K562 (cell line): ENCODE measurements around the gene HOXD9. TPM values are rescaled to one million over a fixed set of nuclear protein-coding genes. Genes with fewer than 3 reads are reported as not detected.

Experiments
- CBX1 ChIP-seq: sonication (generic); IDR thresholded peaks from 2 replicates; pipeline ENCODE4 v1.6.1; 2016; ENCODE audit warnings: antibody characterized with exemption, low read depth, mild to moderate bottlenecking
- FIP1L1 ChIP-seq: fragments of 200-400 bp; formaldehyde crosslinking; IDR thresholded peaks from 2 replicates; pipeline ENCODE4 v1.6.1; 2018; ENCODE audit warnings: mild to moderate bottlenecking, low read depth, low read length; ENCODE audit not compliant: poor library complexity, severe bottlenecking
- KDM4B ChIP-seq, 2 experiments: fragments of 450-650 bp in 1 of 2; sonication (generic) in 1 of 2; IDR thresholded peaks; 2 replicates each; pipeline ENCODE4 v1.6.1; 2016 to 2017; ENCODE audit warnings: borderline replicate concordance in 2 of 2, antibody characterized with exemption in 1 of 2, low read depth in 1 of 2, mild to moderate bottlenecking in 1 of 2
- MYBL2 ChIP-seq, 2 experiments: fragments of 450-650 bp in 1 of 2; sonication (generic) in 1 of 2; formaldehyde crosslinking in 1 of 2; IDR thresholded peaks; 2 replicates each; pipeline versions ENCODE4 v1.6.1 to v1.8.1; 2017 to 2022; ENCODE audit warnings: borderline replicate concordance in 1 of 2, inconsistent platforms in 1 of 2, low read depth in 1 of 2, mild to moderate bottlenecking in 1 of 2, missing genetic modification reagents in 1 of 2, moderate library complexity in 1 of 2
- NCOR1 ChIP-seq: fragments of 450-650 bp; IDR thresholded peaks from 2 replicates; pipeline ENCODE4 v1.6.1; 2016; ENCODE audit warnings: mild to moderate bottlenecking, moderate library complexity
- NFIC ChIP-seq: fragments of 450-650 bp; IDR thresholded peaks from 2 replicates; pipeline ENCODE4 v1.6.1; 2017; ENCODE audit warnings: mild to moderate bottlenecking, inconsistent platforms
- POLR3G ChIP-seq: IDR thresholded peaks from 2 replicates; pipeline ENCODE4 v1.6.1; 2011; ENCODE audit not compliant: insufficient read length, insufficient replicate concordance; ENCODE audit errors: extremely low read depth
- RAD21 ChIP-seq, 2 experiments: fragments of 250-450 bp in 1 of 2; fragments of 450-650 bp in 1 of 2; sonication (Bioruptor Pico) in 1 of 2; formaldehyde crosslinking in 1 of 2; IDR thresholded peaks in 1 of 2; conservative IDR thresholded peaks in 1 of 2; 2 replicates each; pipeline versions ENCODE4 v1.4.0 to v1.8.0; 2020 to 2022; ENCODE audit warnings: mild to moderate bottlenecking in 2 of 2, moderate library complexity in 1 of 2
- ZNF12 ChIP-seq: sonication (generic); formaldehyde crosslinking; IDR thresholded peaks from 2 replicates; pipeline ENCODE4 v1.4.0; 2020; ENCODE audit warnings: mild to moderate bottlenecking, missing genetic modification reagents
- ZNF57 ChIP-seq: fragments of 450-650 bp; formaldehyde crosslinking; IDR thresholded peaks from 2 replicates; pipeline ENCODE4 v1.4.0; 2020; ENCODE audit warnings: mild to moderate bottlenecking, moderate library complexity
- polyA plus RNA-seq, 8 experiments: library from polyadenylated mRNA; depleted of rRNA in 4 of 8; stranded (reverse) in 5 of 8; unstranded in 3 of 8; fragments of >200 nt; fragmentation: Nextera tagmentation in 2 of 8; fragmentation: Illumina TruSeq in 1 of 8; extraction: Ambion mirVana in 2 of 8; extraction: Trizol in 1 of 8; gene quantifications; 2 replicates each; pipeline versions ENCODE4 v1.2.1 to v1.2.3, GENCODE V29; 2011 to 2014; ENCODE audit warnings: inconsistent platforms in 1 of 8, missing spikeins in 1 of 8
- total RNA-seq, 7 experiments: library from RNA; depleted of rRNA in 6 of 7; stranded (reverse); fragments of >200 nt in 6 of 7; fragmentation: Illumina TruSeq in 2 of 7; extraction: Trizol in 2 of 7; gene quantifications; 2 replicates each; pipeline versions ENCODE4 v1.2.1 to v1.2.3, GENCODE V29; 2011 to 2021; ENCODE audit warnings: low replicate concordance in 1 of 7
- TF ChIP-seq, protein P1 (sequence below): fragments of 250-450 bp; sonication (Bioruptor Pico); IDR thresholded peaks from 2 replicates; pipeline ENCODE4 v1.5.0; 2020; ENCODE audit warnings: mild to moderate bottlenecking
- TF ChIP-seq, protein P2 (sequence below): IDR thresholded peaks from 2 replicates; pipeline ENCODE4 v1.6.1; 2012; ENCODE audit warnings: low read depth, low read length, improper control_type of control experiment, borderline replicate concordance

Gene HOXD9
- total and polyA plus RNA-seq, 9 of the 15 experiments (the other 6 are each of a cell fraction or from before 2014, with no cell fraction given), result not detected

DNA sequence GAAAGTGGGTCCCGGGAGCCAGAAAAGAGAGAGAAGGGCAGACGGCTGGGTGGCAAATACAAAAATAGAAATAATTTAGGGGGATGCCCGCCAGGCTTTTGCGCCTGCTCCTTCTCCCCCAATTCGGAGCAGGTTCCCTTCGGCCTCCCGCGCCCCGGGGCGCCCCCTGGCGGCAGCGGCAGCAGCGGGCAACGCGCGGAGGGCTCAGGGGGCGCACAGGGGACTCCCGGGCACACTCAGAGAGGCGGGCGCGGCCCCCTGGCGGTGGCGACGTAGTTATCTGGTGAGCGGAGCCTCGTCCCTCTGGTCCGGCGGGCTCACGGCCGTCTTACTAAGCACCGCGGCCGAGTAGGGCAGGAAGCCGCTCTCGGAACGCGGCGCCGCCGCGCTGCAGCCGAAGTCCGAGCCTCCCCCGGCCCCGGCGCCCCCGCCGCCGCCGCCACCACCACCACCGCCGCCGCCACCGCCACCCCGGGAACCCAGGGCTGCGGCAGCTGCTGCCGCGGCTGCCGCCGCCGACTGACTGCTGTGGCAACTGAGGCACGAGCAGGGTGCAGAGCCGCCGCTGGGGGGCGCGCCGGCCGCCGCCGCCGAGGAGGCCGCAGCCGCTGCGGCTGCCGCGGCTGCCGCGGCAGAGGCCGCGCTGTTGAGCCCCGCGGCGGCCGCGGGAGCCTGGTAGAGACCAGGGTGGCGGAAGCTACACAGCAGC lies 42.5 kb upstream of the HOXD9 start (continued):
- TF ChIP-seq KDM4B (IDR thresholded peaks at IDR 0.05; ENCODE audit: borderline replicate concordance in 2 of 2, low read depth in 1 of 2) (no peak), RAD21 (CRISPR knock-in tag; conservative IDR thresholded peaks at IDR 0.05 in 1 of 2, IDR thresholded peaks at IDR 0.05 in 1 of 2) (peak; percentile 89 to 94), FIP1L1 (no peak), POLR3G (no peak), NFIC (no peak), CBX1 (no peak), MYBL2 (IDR thresholded peaks at IDR 0.05; ENCODE audit: low read depth) (no peak), MYBL2 (CRISPR knock-in tag; IDR thresholded peaks at IDR 0.05; ENCODE audit: borderline replicate concordance) (no peak), NCOR1 (no peak), ZNF12 (CRISPR knock-in tag) (no peak), ZNF57 (no peak)
- TF ChIP-seq, protein P1, sequence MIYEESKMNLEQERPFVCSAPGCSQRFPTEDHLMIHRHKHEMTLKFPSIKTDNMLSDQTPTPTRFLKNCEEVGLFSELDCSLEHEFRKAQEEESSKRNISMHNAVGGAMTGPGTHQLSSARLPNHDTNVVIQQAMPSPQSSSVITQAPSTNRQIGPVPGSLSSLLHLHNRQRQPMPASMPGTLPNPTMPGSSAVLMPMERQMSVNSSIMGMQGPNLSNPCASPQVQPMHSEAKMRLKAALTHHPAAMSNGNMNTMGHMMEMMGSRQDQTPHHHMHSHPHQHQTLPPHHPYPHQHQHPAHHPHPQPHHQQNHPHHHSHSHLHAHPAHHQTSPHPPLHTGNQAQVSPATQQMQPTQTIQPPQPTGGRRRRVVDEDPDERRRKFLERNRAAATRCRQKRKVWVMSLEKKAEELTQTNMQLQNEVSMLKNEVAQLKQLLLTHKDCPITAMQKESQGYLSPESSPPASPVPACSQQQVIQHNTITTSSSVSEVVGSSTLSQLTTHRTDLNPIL (CRISPR knock-in tag), result no peak
- TF ChIP-seq, protein P2, sequence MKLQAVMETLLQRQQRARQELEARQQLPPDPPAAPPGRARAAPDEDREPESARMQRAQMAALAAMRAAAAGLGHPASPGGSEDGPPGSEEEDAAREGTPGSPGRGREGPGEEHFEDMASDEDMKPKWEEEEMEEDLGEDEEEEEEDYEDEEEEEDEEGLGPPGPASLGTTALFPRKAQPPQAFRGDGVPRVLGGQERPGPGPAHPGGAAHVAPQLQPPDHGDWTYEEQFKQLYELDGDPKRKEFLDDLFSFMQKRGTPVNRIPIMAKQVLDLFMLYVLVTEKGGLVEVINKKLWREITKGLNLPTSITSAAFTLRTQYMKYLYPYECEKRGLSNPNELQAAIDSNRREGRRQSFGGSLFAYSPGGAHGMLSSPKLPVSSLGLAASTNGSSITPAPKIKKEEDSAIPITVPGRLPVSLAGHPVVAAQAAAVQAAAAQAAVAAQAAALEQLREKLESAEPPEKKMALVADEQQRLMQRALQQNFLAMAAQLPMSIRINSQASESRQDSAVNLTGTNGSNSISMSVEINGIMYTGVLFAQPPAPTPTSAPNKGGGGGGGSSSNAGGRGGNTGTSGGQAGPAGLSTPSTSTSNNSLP, result no peak
